Psoas muscle (tissue), 8 donors: ENCODE results near the gene DNAJB11. TPM values are rescaled to one million over a fixed set of nuclear protein-coding genes. Genes with fewer than 3 reads are reported as not detected.

Source experiments
- ATAC-seq, 4 donors: fragments of 200-7000 bp; cut with Tn5 transposase; one replicate each; pipeline ENCODE4 v1.9.1; 2020; ENCODE audit warnings: moderate library complexity in 3 of 4, mild to moderate bottlenecking in 2 of 4
- DNase-seq, 2 donors: peaks; one replicate each; pipeline ENCODE4 v3.0.0-alpha.2; 2020
- H3K27ac ChIP-seq: fragments of 200-600 bp; one replicate; pipeline ENCODE4 v1.8.0; 2022
- H3K27me3 ChIP-seq, 3 donors: fragments of 200-600 bp in 1 of 3; one replicate each; pipeline versions ENCODE4 v1.6.1 to v1.8.0; 2013 to 2022; ENCODE audit warnings: low read length in 2 of 3, mild to moderate bottlenecking in 2 of 3, moderate library complexity in 1 of 3; ENCODE audit not compliant: insufficient read depth in 3 of 3
- H3K36me3 ChIP-seq, 2 donors: fragments of 200-600 bp in 1 of 2; one replicate each; pipeline versions ENCODE4 v1.6.1 to v1.8.0; 2013 to 2022; ENCODE audit warnings: low read depth in 1 of 2, mild to moderate bottlenecking in 1 of 2, moderate library complexity in 1 of 2; ENCODE audit not compliant: insufficient read depth in 1 of 2
- H3K4me1 ChIP-seq: fragments of 200-600 bp; one replicate; pipeline ENCODE4 v1.8.0; 2022
- H3K4me3 ChIP-seq: fragments of 200-600 bp; one replicate; pipeline ENCODE4 v1.8.0; 2022; ENCODE audit warnings: mild to moderate bottlenecking
- H3K9me3 ChIP-seq: fragments of 200-600 bp; one replicate; pipeline ENCODE4 v1.8.0; 2022
- CTCF ChIP-seq: fragments of 200-600 bp; IDR thresholded peaks from one replicate; pipeline ENCODE4 v1.8.0; 2022; ENCODE audit warnings: antibody characterized with exemption
- WGBS, 3 donors: extraction: QIAGEN DNeasy Blood & Tissue Kit; methylation state at CpG; one replicate each; pipeline versions ENCODE4 v1.1.6 to v1.1.7; 2013; 5-methylcytosine and 5-hydroxymethylcytosine counted together
- intact Hi-C, 2 donors: fragments of 100-400 bp; cut with DNase I; formaldehyde crosslinking; loops; one replicate each; pipeline versions ENCODE4 v1.11.0 to v1.14.2; 2022
- polyA plus RNA-seq, 3 donors: library from polyadenylated mRNA; stranded (reverse); fragments of 200-250 nt; gene quantifications; one replicate each; pipeline ENCODE4 v1.2.3, GENCODE V29; 2013
- total RNA-seq, 4 donors: library from RNA; stranded (reverse); fragmentation: NEBNext Ultra II Directional in 2 of 4; extraction: Animal tissue kit (Norgen Biotek cat#: 25700) in 2 of 4; gene quantifications; one replicate each; pipeline versions ENCODE4 v1.2.1 to v1.2.4, GENCODE V29; 2021 to 2023
- donor health status: healthy with polysubstance abuse.
- donor health status: DM: no; HTN: no; CAD: no; lungs with moderate emphysema.
- donor health status: Bipolar disorder and iron deficiency.
- donor health status: healthy.
- donor health status: DM: yes; HTN: yes; CAD: no.
- donor health status: DM: no; HTN: no; CAD: no.
- donor health status: DM: no; HTN: no; CAD: no.
- donor health status: DM: yes; HTN: yes; CAD: no.

DNAJB11 gene
- total and polyA plus RNA-seq, 7 donors: 10.3 to 49.2 (median 24.2) TPM

- Histone ChIP-seq H3K4me1 (no peaks in the 10 kb centered on the region), H3K27me3 (no peaks in the 10 kb centered on the region), H3K9me3 (no peaks in the 10 kb centered on the region), H3K4me3 (no peak overlapping the region), H3K27ac (no peak overlapping the region), H3K36me3 (peaks cover 5 to 7% of the 10 kb centered on the region in 2 donors)
- ATAC-seq (no peak), DNase-seq (no peak)
- TF ChIP-seq CTCF: no peak
- 74 to 79% (median 77%) methylated on average over 7 of the region's 7 CpGs for WGBS, 3 donors
- intact Hi-C loops: no loop called here
These were observed 20.2 kb downstream of the DNAJB11 start for GRCh38 chr3:186590580-186591295.

- 86 to 91% (median 90%) methylated on average over 4 of the region's 4 CpGs for WGBS, 3 donors
- no peak overlapping the region for H3K4me3 ChIP-seq
- no peaks in the 10 kb centered on the region for H3K9me3 ChIP-seq
- no peak for TF ChIP-seq CTCF
- no peaks in the 10 kb centered on the region for H3K4me1 ChIP-seq
- ATAC-seq (no peak), DNase-seq (no peak)
- intact Hi-C loops: no loop called here
- no peaks in the 10 kb centered on the region for H3K27me3 ChIP-seq
- H3K27ac ChIP-seq: no peak overlapping the region
- H3K36me3 ChIP-seq: no peaks in the 10 kb centered on the region
These were observed 22.2 kb downstream of the DNAJB11 start for GRCh38 chr3:186592682-186593081.

- no peak for TF ChIP-seq CTCF
- Histone ChIP-seq H3K36me3 (no peaks in the 10 kb centered on the region), H3K27me3 (no peaks in the 10 kb centered on the region), H3K9me3 (no peaks in the 10 kb centered on the region), H3K4me1 (no peaks in the 10 kb centered on the region), H3K27ac (no peak overlapping the region), H3K4me3 (no peak overlapping the region)
- intact Hi-C loops: no loop called here
- no peak for DNase-seq
- ATAC-seq: no peak
- 70 to 82% (median 71%) methylated on average over 3 of the region's 3 CpGs for WGBS, 3 donors
These were observed 23.3 kb downstream of the DNAJB11 start for GRCh38 chr3:186593862-186594261.

GRCh38 chr3:186594591-186595113 is 24.1 kb downstream of the DNAJB11 start:
- H3K9me3 ChIP-seq: no peaks in the 10 kb centered on the region
- WGBS, 3 donors: 64 to 73% (median 73%) methylated on average over 6 of the region's 6 CpGs
- no peak overlapping the region for H3K27ac ChIP-seq
- intact Hi-C loops: no loop called here
- H3K27me3 ChIP-seq: no peaks in the 10 kb centered on the region
- no peak for DNase-seq
- TF ChIP-seq CTCF: no peak
- H3K4me1 ChIP-seq: no peaks in the 10 kb centered on the region
- ATAC-seq: no peak
- no peak overlapping the region for H3K4me3 ChIP-seq
- H3K36me3 ChIP-seq: no peaks in the 10 kb centered on the region
